HEK293 (cell line): Measurements from ENCODE around the gene SUPT4H1.

ENCODE experiments used
- CTCF ChIA-PET: fragments of 350-600 bp; formaldehyde crosslinking; extraction: SDS; loops from one replicate; lab custom pipeline; 2021; ENCODE audit warnings: antibody characterized with exemption; lab: Yijun Ruan, JAX
- POLR2A ChIA-PET: fragments of 300-600 bp; formaldehyde crosslinking; extraction: SDS; loops from one replicate; lab custom pipeline; 2020; ENCODE audit warnings: antibody characterized with exemption, inconsistent platforms; lab: Yijun Ruan, JAX
- H3K27ac ChIP-seq: fragments of 200-500 bp; sonication (Bioruptor generic); 2 replicates; pipeline ENCODE4 v1.5.1; 2014; ENCODE audit warnings: low read depth, low read length, control low read depth, inconsistent platforms; ENCODE audit errors: extremely low read depth
- H3K36me3 ChIP-seq, 2 experiments: fragments of 200-500 bp in 1 of 2; sonication (Bioruptor generic) in 1 of 2; 1 replicate in 1 of 2; 2 replicates in 1 of 2; pipeline ENCODE4 v1.5.1; 2014 to 2017; ENCODE audit warnings: inconsistent platforms in 2 of 2, low read length in 2 of 2; ENCODE audit not compliant: control insufficient read depth in 2 of 2, insufficient read depth in 1 of 2
- H3K4me1 ChIP-seq: fragments of 200-500 bp; sonication (Bioruptor generic); 2 replicates; pipeline ENCODE4 v1.5.1; 2014; ENCODE audit warnings: mild to moderate bottlenecking, low read length, inconsistent platforms; ENCODE audit not compliant: control insufficient read depth, insufficient read depth
- H3K4me3 ChIP-seq: 2 replicates; pipeline ENCODE4 v1.5.1; 2011; ENCODE audit warnings: low read depth, mild to moderate bottlenecking, control low read depth, low read length, moderate library complexity
- H3K9me3 ChIP-seq: fragments of 200-500 bp; sonication (Bioruptor generic); 2 replicates; pipeline ENCODE4 v1.5.1; 2014; ENCODE audit warnings: low read depth, low read length, inconsistent platforms; ENCODE audit not compliant: control insufficient read depth, insufficient read depth
- GLIS2 ChIP-seq: fragments of 450-650 bp; formaldehyde crosslinking; IDR thresholded peaks from 2 replicates; pipeline ENCODE4 v1.5.1; 2016; ENCODE audit warnings: missing biosample characterization, missing genetic modification characterization
- HOXA7 ChIP-seq: sonication (generic); formaldehyde crosslinking; IDR thresholded peaks from 2 replicates; pipeline ENCODE4 v1.8.1; 2022; ENCODE audit warnings: missing genetic modification reagents, borderline replicate concordance
- MEIS1 ChIP-seq: sonication (generic); formaldehyde crosslinking; IDR thresholded peaks from 2 replicates; pipeline ENCODE4 v1.8.1; 2022; ENCODE audit warnings: missing genetic modification reagents, mild to moderate bottlenecking, borderline replicate concordance
- ZBTB17 ChIP-seq: fragments of 450-650 bp; formaldehyde crosslinking; IDR thresholded peaks from 2 replicates; pipeline ENCODE4 v1.5.1; 2016; ENCODE audit warnings: missing biosample characterization, missing genetic modification characterization
- ZBTB20 ChIP-seq: fragments of 450-650 bp; formaldehyde crosslinking; IDR thresholded peaks from 2 replicates; pipeline ENCODE4 v1.5.1; 2016; ENCODE audit warnings: missing biosample characterization, missing genetic modification characterization
- ZBTB44 ChIP-seq: fragments of 450-650 bp; IDR thresholded peaks from 2 replicates; pipeline ENCODE4 v1.5.1; 2018; ENCODE audit warnings: missing biosample characterization, mild to moderate bottlenecking, missing genetic modification characterization
- ZFHX2 ChIP-seq: fragments of 450-650 bp; formaldehyde crosslinking; conservative IDR thresholded peaks from 2 replicates; pipeline ENCODE4 v1.5.1; 2016; ENCODE audit warnings: missing biosample characterization, missing genetic modification characterization
- ZNF18 ChIP-seq: fragments of 450-650 bp; formaldehyde crosslinking; IDR thresholded peaks from 2 replicates; pipeline ENCODE4 v1.5.1; 2016; ENCODE audit warnings: missing biosample characterization, missing genetic modification characterization
- ZNF2 ChIP-seq: fragments of 450-650 bp; formaldehyde crosslinking; IDR thresholded peaks from 2 replicates; pipeline ENCODE4 v1.5.1; 2016; ENCODE audit warnings: missing biosample characterization, missing genetic modification characterization
- ZNF214 ChIP-seq: fragments of 450-650 bp; formaldehyde crosslinking; IDR thresholded peaks from 2 replicates; pipeline ENCODE4 v1.5.1; 2017; ENCODE audit warnings: missing biosample characterization, mild to moderate bottlenecking, missing genetic modification characterization, borderline replicate concordance
- ZNF350 ChIP-seq: fragments of 450-650 bp; formaldehyde crosslinking; IDR thresholded peaks from 2 replicates; pipeline ENCODE4 v1.5.0; 2017; ENCODE audit warnings: missing biosample characterization, mild to moderate bottlenecking, missing genetic modification characterization
- ZNF571 ChIP-seq: fragments of 450-650 bp; formaldehyde crosslinking; IDR thresholded peaks from 2 replicates; pipeline ENCODE4 v1.5.0; 2017; ENCODE audit warnings: missing biosample characterization, missing genetic modification characterization
- ZNF600 ChIP-seq: fragments of 450-650 bp; formaldehyde crosslinking; IDR thresholded peaks from 2 replicates; pipeline ENCODE4 v1.5.1; 2016; ENCODE audit warnings: missing biosample characterization, missing genetic modification characterization
- ZNF629 ChIP-seq: fragments of 450-650 bp; formaldehyde crosslinking; IDR thresholded peaks from 2 replicates; pipeline ENCODE4 v1.5.1; 2017; ENCODE audit warnings: missing biosample characterization, missing genetic modification characterization
- ZNF645 ChIP-seq: fragments of 450-650 bp; formaldehyde crosslinking; IDR thresholded peaks from 2 replicates; pipeline ENCODE4; 2016; ENCODE audit warnings: missing biosample characterization, missing genetic modification characterization
- ZNF660 ChIP-seq: fragments of 450-650 bp; IDR thresholded peaks from 2 replicates; pipeline ENCODE4 v1.5.1; 2018; ENCODE audit warnings: missing biosample characterization, mild to moderate bottlenecking, missing genetic modification characterization
- TF ChIP-seq, protein P1 (sequence below): fragments of 450-650 bp; formaldehyde crosslinking; IDR thresholded peaks from 2 replicates; pipeline ENCODE4 v1.5.1; 2016; ENCODE audit warnings: missing biosample characterization, missing genetic modification characterization

The SUPT4H1 gene

GRCh38 chr17:58337210-58337599 lies 14.8 kb downstream of the SUPT4H1 start (continued):
- TF ChIP-seq, protein P1, sequence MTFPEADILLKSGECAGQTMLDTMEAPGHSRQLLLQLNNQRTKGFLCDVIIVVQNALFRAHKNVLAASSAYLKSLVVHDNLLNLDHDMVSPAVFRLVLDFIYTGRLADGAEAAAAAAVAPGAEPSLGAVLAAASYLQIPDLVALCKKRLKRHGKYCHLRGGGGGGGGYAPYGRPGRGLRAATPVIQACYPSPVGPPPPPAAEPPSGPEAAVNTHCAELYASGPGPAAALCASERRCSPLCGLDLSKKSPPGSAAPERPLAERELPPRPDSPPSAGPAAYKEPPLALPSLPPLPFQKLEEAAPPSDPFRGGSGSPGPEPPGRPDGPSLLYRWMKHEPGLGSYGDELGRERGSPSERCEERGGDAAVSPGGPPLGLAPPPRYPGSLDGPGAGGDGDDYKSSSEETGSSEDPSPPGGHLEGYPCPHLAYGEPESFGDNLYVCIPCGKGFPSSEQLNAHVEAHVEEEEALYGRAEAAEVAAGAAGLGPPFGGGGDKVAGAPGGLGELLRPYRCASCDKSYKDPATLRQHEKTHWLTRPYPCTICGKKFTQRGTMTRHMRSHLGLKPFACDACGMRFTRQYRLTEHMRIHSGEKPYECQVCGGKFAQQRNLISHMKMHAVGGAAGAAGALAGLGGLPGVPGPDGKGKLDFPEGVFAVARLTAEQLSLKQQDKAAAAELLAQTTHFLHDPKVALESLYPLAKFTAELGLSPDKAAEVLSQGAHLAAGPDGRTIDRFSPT (tag by site-specific recombination) = no peak
- TF ChIP-seq ZNF350 (tag by site-specific recombination) (no peak), ZNF600 (tag by site-specific recombination) (0 out of 2 replicates have a peak, but pooled peaks have one; percentile 25), ZBTB17 (tag by site-specific recombination) (peak; percentile 49), ZNF214 (tag by site-specific recombination) (no peak)

- no peak overlapping the region for H3K27ac ChIP-seq
- no peaks in the 10 kb centered on the region; a peak in 1 of 3 replicates for H3K36me3 ChIP-seq
- no peaks in the 10 kb centered on the region for H3K9me3 ChIP-seq
- H3K4me1 ChIP-seq = no peaks in the 10 kb centered on the region; the same call in 1 of the 2 replicates
- H3K4me3 ChIP-seq = no peak overlapping the region
- CTCF ChIA-PET = interaction anchor here (0.6 to 2.4 kb wide), 5 partner anchors 15 to 81 kb away, joined by 3 to 10 read pairs (median 4); partner anchors contain the start of genes RNF43 and SUPT4H1
- POLR2A ChIA-PET = interaction anchor here (0.5 to 3.1 kb wide), 6 partner anchors 9 to 142 kb away, joined by 3 to 20 read pairs (median 5); partner anchors contain the start of genes RNF43 and SUPT4H1
- TF ChIP-seq ZFHX2 (tag by site-specific recombination) (0 out of 2 replicates have a peak, but pooled peaks have one; percentile 11), ZNF629 (tag by site-specific recombination) (no peak), ZNF2 (no peak), GLIS2 (no peak), ZNF571 (tag by site-specific recombination) (no peak), MEIS1 (CRISPR knock-in tag) (no peak)
Measured at GRCh38 chr17:58336456-58337209, 15.4 kb downstream of the SUPT4H1 start.

DNA sequence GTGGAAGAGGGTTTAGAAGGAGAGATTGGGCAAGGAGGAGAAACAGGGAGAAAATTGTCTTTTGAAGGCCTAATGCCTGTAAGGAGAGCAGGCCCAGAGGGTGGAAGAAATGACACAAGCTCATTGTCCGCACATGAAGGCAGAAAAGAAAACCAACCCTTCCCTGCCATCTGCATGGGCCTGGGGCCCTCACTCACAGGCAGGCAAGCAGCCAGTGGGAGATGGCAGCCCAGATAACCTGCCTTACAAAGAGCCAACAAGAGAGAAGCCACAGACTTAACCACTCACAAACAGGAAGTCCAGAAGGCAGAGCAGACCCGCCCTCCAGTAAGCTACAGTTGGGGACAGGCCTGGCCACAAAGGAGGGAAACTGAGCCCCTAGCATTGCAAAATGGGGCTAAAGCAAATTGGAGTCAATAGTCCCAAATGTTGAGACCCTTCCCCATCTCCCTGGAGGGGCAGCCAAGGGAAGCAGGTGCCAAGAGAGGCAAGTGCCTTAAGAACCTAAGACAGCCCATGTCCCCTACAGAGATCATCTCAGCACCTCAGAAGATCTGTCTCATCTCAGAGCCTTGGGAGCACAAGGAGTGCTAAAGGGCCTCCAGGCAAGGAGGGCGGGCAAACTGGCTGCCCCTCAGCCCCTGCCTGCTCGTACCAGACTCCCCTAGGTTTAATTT lies 16.1 kb downstream of the SUPT4H1 start:
- ChIA-PET POLR2A (interaction anchor here (0.5 to 3.1 kb wide), 5 partner anchors 8 to 142 kb away, joined by 4 to 20 read pairs (median 5); partner anchors contain the start of genes RNF43 and SUPT4H1), CTCF (interaction anchor here (0.6 to 2.4 kb wide), 4 partner anchors 16 to 81 kb away, joined by 3 to 10 read pairs (median 6); partner anchors contain the start of genes RNF43 and SUPT4H1)
- H3K27ac ChIP-seq = no peak overlapping the region
- no peak for TF ChIP-seq ZNF660 (tag by site-specific recombination)
- no peak for TF ChIP-seq ZNF18
- TF ChIP-seq ZBTB44 (tag by site-specific recombination) = no peak
- TF ChIP-seq HOXA7 (CRISPR knock-in tag) = no peak
- no peak for TF ChIP-seq ZNF645 (tag by site-specific recombination)
- peak; percentile 29; the same call in 1 of the 2 replicates for TF ChIP-seq ZBTB20 (tag by site-specific recombination)
- H3K36me3 ChIP-seq = no peaks in the 10 kb centered on the region
- H3K4me1 ChIP-seq = no peaks in the 10 kb centered on the region; the same call in 1 of the 2 replicates
- H3K4me3 ChIP-seq = no peak overlapping the region
- H3K9me3 ChIP-seq = no peaks in the 10 kb centered on the region
